OCI-LY3 (cell line): Measurements from ENCODE around the gene MLC1.

Experiments used
- H2AFZ ChIP-seq: fragments of 200-600, 300-600 bp; shearing (Covaris generic); 2 replicates; pipeline ENCODE4 v1.6.0; 2014; ENCODE audit warnings: antibody characterized with exemption, low read depth, low read length
- H3K27ac ChIP-seq: fragments of 200-600, 300-600 bp; sonication (generic); 2 replicates; pipeline ENCODE4 v1.5.1; 2014; ENCODE audit warnings: mild to moderate bottlenecking, low read length, moderate library complexity, mixed read lengths
- H3K27me3 ChIP-seq: fragments of 200-600, 300-600 bp; sonication (generic); 2 replicates; pipeline ENCODE4 v1.6.1; 2014; ENCODE audit warnings: low read depth, low read length, mixed read lengths
- H3K36me3 ChIP-seq: fragments of 200-600, 300-600 bp; sonication (generic); replicated peaks from 2 replicates; pipeline ENCODE3; 2014; ENCODE audit warnings: low read depth, low read length, mixed read lengths
- H3K4me1 ChIP-seq: fragments of 300-600, 200-600 bp; sonication (generic); 2 replicates; pipeline ENCODE4 v1.6.1; 2014; ENCODE audit warnings: low read length, mixed read lengths
- H3K4me2 ChIP-seq: fragments of 200-600, 300-600 bp; sonication (generic); 2 replicates; pipeline ENCODE4 v1.6.1; 2014; ENCODE audit warnings: low read length, mixed read lengths
- H3K4me3 ChIP-seq: fragments of 300-600, 200-600 bp; sonication (generic); 2 replicates; pipeline ENCODE4 v1.5.1; 2014; ENCODE audit warnings: antibody characterized with exemption, mild to moderate bottlenecking, low read length, moderate library complexity
- H3K79me2 ChIP-seq: fragments of 300-600, 200-600 bp; shearing (Covaris generic); 2 replicates; pipeline ENCODE4 v1.6.1; 2014; ENCODE audit warnings: mild to moderate bottlenecking, low read length, mixed read lengths
- H3K9ac ChIP-seq: fragments of 300-600, 200-600 bp; shearing (Covaris generic); 2 replicates; pipeline ENCODE4 v1.6.0; 2014; ENCODE audit warnings: mild to moderate bottlenecking, low read length, moderate library complexity
- H3K9me3 ChIP-seq: fragments of 200-600, 300-600 bp; shearing (Covaris generic); 2 replicates; pipeline ENCODE4 v1.6.1; 2014; ENCODE audit warnings: low read length, mixed read lengths; ENCODE audit not compliant: insufficient read depth
- H4K20me1 ChIP-seq: fragments of 200-600, 300-600 bp; sonication (generic); 2 replicates; pipeline ENCODE4 v1.6.1; 2016; ENCODE audit warnings: low read length, mixed read lengths; ENCODE audit not compliant: insufficient read depth
- CTCF ChIP-seq: fragments of 200-600, 300-600 bp; sonication (generic); IDR thresholded peaks from 2 replicates; pipeline ENCODE4 v1.5.1; 2014; ENCODE audit warnings: antibody characterized with exemption, low read length, low read depth
- EZH2phosphoT487 ChIP-seq: fragments of 200-600 bp; shearing (Covaris generic); IDR thresholded peaks from 2 replicates; pipeline ENCODE4 v1.6.1; 2018; ENCODE audit warnings: antibody characterized with exemption, mixed run types, low read depth

The MLC1 gene

GRCh38 chr22:50072714-50073538, 12.3 kb downstream of the MLC1 start:
- H3K79me2 ChIP-seq, result no peaks in the 10 kb centered on the region
- no peak overlapping the region for H3K27ac ChIP-seq
- no peak for TF ChIP-seq CTCF
- TF ChIP-seq EZH2phosphoT487, result no peak
- no peaks in the 10 kb centered on the region for H3K4me1 ChIP-seq
- no peak overlapping the region for H3K4me3 ChIP-seq
- H3K9ac ChIP-seq, result no peak overlapping the region
- no peak overlapping the region for H2AFZ ChIP-seq
- H3K4me2 ChIP-seq, result no peak overlapping the region
- H3K27me3 ChIP-seq, result no peaks in the 10 kb centered on the region
- no peaks in the 10 kb centered on the region for H3K36me3 ChIP-seq
- no peaks in the 10 kb centered on the region for H3K9me3 ChIP-seq
- H4K20me1 ChIP-seq, result no peaks in the 10 kb centered on the region

- no peaks in the 10 kb centered on the region for H3K27me3 ChIP-seq
These were observed 13.1 kb downstream of the MLC1 start for GRCh38 chr22:50072167-50072555.

GRCh38 chr22:50071432-50072166, 13.6 kb downstream of the MLC1 start:
- H3K9me3 ChIP-seq, result no peaks in the 10 kb centered on the region
- no peak overlapping the region for H3K4me3 ChIP-seq
- no peaks in the 10 kb centered on the region for H4K20me1 ChIP-seq
- TF ChIP-seq CTCF, result no peak
- no peak for TF ChIP-seq EZH2phosphoT487
- no peak overlapping the region for H3K27ac ChIP-seq
- H3K4me2 ChIP-seq, result no peak overlapping the region
- no peak overlapping the region for H3K9ac ChIP-seq
- no peaks in the 10 kb centered on the region for H3K4me1 ChIP-seq
- no peak overlapping the region for H2AFZ ChIP-seq
- H3K27me3 ChIP-seq, result no peaks in the 10 kb centered on the region
- H3K79me2 ChIP-seq, result no peaks in the 10 kb centered on the region
- H3K36me3 ChIP-seq, result no peaks in the 10 kb centered on the region

More at GRCh38 chr22:50072167-50072555, 13.1 kb downstream of the MLC1 start:
- Histone ChIP-seq H3K36me3 (no peaks in the 10 kb centered on the region), H3K4me3 (no peak overlapping the region), H3K9ac (no peak overlapping the region), H3K27ac (no peak overlapping the region), H4K20me1 (no peaks in the 10 kb centered on the region), H3K79me2 (no peaks in the 10 kb centered on the region), H3K4me2 (no peak overlapping the region), H2AFZ (no peak overlapping the region), H3K9me3 (no peaks in the 10 kb centered on the region), H3K4me1 (no peaks in the 10 kb centered on the region)
- TF ChIP-seq EZH2phosphoT487, result no peak
- TF ChIP-seq CTCF, result no peak

GRCh38 chr22:50070366-50070765, 14.9 kb downstream of the MLC1 start:
- no peaks in the 10 kb centered on the region for H3K27me3 ChIP-seq
- no peaks in the 10 kb centered on the region for H3K79me2 ChIP-seq
- no peak overlapping the region for H3K27ac ChIP-seq
- no peak overlapping the region for H2AFZ ChIP-seq
- H3K4me2 ChIP-seq, result no peak overlapping the region
- no peaks in the 10 kb centered on the region for H3K9me3 ChIP-seq
- no peak for TF ChIP-seq CTCF
- no peak for TF ChIP-seq EZH2phosphoT487
- no peaks in the 10 kb centered on the region for H4K20me1 ChIP-seq
- no peaks in the 10 kb centered on the region for H3K36me3 ChIP-seq
- no peak overlapping the region for H3K9ac ChIP-seq
- H3K4me1 ChIP-seq, result no peaks in the 10 kb centered on the region
- H3K4me3 ChIP-seq, result no peak overlapping the region
